Mucosa of descending colon (tissue), 3 donors: ENCODE data around the gene VPS37B. TPM values are rescaled to one million over a fixed set of nuclear protein-coding genes. Genes with fewer than 3 reads are reported as not detected.

Source experiments
- ATAC-seq: fragments of 200-7000 bp; cut with Tn5 transposase; one replicate; pipeline ENCODE4 v1.9.1; 2020; ENCODE audit warnings: mild to moderate bottlenecking, moderate library complexity
- DNase-seq, 3 donors: peaks; one replicate each; pipeline ENCODE4 v3.0.0-alpha.2; 2020
- H3K36me3 ChIP-seq: fragments of 200-600 bp; one replicate; pipeline ENCODE4 v1.8.0; 2021; ENCODE audit warnings: low read depth, mild to moderate bottlenecking
- H3K4me1 ChIP-seq: fragments of 200-600 bp; one replicate; pipeline ENCODE4 v1.8.0; 2021; ENCODE audit warnings: low read depth, mild to moderate bottlenecking
- H3K4me3 ChIP-seq: fragments of 200-600 bp; one replicate; pipeline ENCODE4 v1.8.0; 2021; ENCODE audit warnings: mild to moderate bottlenecking
- H3K9me3 ChIP-seq: fragments of 200-600 bp; one replicate; pipeline ENCODE4 v1.8.0; 2021; ENCODE audit warnings: mild to moderate bottlenecking
- CTCF ChIP-seq: fragments of 200-600 bp; IDR thresholded peaks from one replicate; pipeline ENCODE4 v1.8.0; 2022; ENCODE audit warnings: antibody characterized with exemption, mild to moderate bottlenecking
- intact Hi-C, 2 donors: fragments of 100-400 bp; cut with DNase I in 1 of 2; cut with micrococcal nuclease in 1 of 2; formaldehyde crosslinking; loops; one replicate each; pipeline versions ENCODE4 v1.11.0 to v1.11.1; 2022; cut with DNase I, micrococcal nuclease
- total RNA-seq, 3 donors: library from RNA; stranded (reverse); fragmentation: NEBNext Ultra II Directional in 2 of 3; extraction: Animal tissue kit (Norgen Biotek cat#: 25700) in 2 of 3; gene quantifications; one replicate each; pipeline versions ENCODE4 v1.2.1 to v1.2.4, GENCODE V29; 2021 to 2023
- donor health status: DM: no; HTN: no; CAD: no; lungs with moderate emphysema.
- donor health status: DM: no; HTN: no; CAD: no.
- donor health status: DM: no; HTN: yes; CAD: no.

The VPS37B gene
- total RNA-seq, 3 donors from 2014 or later: 50.7 to 108 (median 81.8) TPM

GRCh38 chr12:122834921-122835749 lies 60.8 kb downstream of the VPS37B start, which contains the start of gene HIP1R:
Gene HIP1R (plus strand): TSS chr12:122835457. CDS start chr12:122835551, 94 bp downstream.
- ATAC-seq (peak; percentile 63), DNase-seq (peak; percentile 74 to 83 (median 78))
- Histone ChIP-seq H3K9me3 (no peaks in the 10 kb centered on the region), H3K36me3 (no peaks in the 10 kb centered on the region), H3K4me1 (peaks cover 46% of the 10 kb centered on the region), H3K4me3 (peak within 1 kb of the TSS; percentile 44)
- TF ChIP-seq CTCF: no peak
- intact Hi-C loops: no loop called here

- intact Hi-C loops: no loop called here
- Histone ChIP-seq H3K9me3 (no peaks in the 10 kb centered on the region), H3K4me1 (peaks cover 38% of the 10 kb centered on the region), H3K36me3 (no peaks in the 10 kb centered on the region), H3K4me3 (no peak overlapping the region)
- no peak for TF ChIP-seq CTCF
- peak; percentile 67 to 75 (median 70) for DNase-seq
- peak; percentile 30 for ATAC-seq
Observed at GRCh38 chr12:122834104-122834920, 61.6 kb downstream of the VPS37B start.

GRCh38 chr12:122830517-122831214 lies 65.3 kb downstream of the VPS37B start:
- ATAC-seq: peak; percentile 74
- no peaks in the 10 kb centered on the region for H3K36me3 ChIP-seq
- H3K4me1 ChIP-seq: peaks cover 13% of the 10 kb centered on the region
- intact Hi-C loops: no loop called here
- peak in 1 of 3 donors; percentile 41 for DNase-seq
- TF ChIP-seq CTCF: no peak
- H3K9me3 ChIP-seq: no peaks in the 10 kb centered on the region
- no peak overlapping the region for H3K4me3 ChIP-seq

GRCh38 chr12:122827258-122827657 lies 68.7 kb downstream of the VPS37B start:
- no peak for TF ChIP-seq CTCF
- intact Hi-C loops: no loop called here

More at GRCh38 chr12:122827258-122827657, 68.7 kb downstream of the VPS37B start:
- ATAC-seq (no peak), DNase-seq (no peak)
- Histone ChIP-seq H3K4me1 (peaks cover 3% of the 10 kb centered on the region), H3K4me3 (no peak overlapping the region), H3K9me3 (no peaks in the 10 kb centered on the region), H3K36me3 (no peaks in the 10 kb centered on the region)
